HepG2 (cell line): Measurements from ENCODE around the gene NOL12. TPM values are rescaled to one million over a fixed set of nuclear protein-coding genes. Genes with fewer than 3 reads are reported as not detected.

Source experiments
- CCAR2 ChIP-seq: fragments of 200-400 bp; formaldehyde crosslinking; optimal IDR thresholded peaks from 2 replicates; pipeline ENCODE3; 2018; ENCODE audit warnings: low read depth, mild to moderate bottlenecking, low read length, moderate library complexity
- KAT8 ChIP-seq: IDR thresholded peaks from 2 replicates; pipeline ENCODE4 v1.6.1; 2016; ENCODE audit warnings: missing genetic modification reagents, missing compliant biosample characterization
- KLF15 ChIP-seq: sonication (generic); formaldehyde crosslinking; IDR thresholded peaks from 2 replicates; pipeline ENCODE4 v1.8.1; 2023; ENCODE audit warnings: borderline replicate concordance, mild to moderate bottlenecking, inconsistent platforms, missing genetic modification reagents, mixed read lengths
- ZBTB20 ChIP-seq: sonication (generic); formaldehyde crosslinking; IDR thresholded peaks from 2 replicates; pipeline ENCODE4 v1.8.1; 2023; ENCODE audit warnings: missing genetic modification reagents, low read depth, mild to moderate bottlenecking, borderline replicate concordance
- ZNF543 ChIP-seq: sonication (generic); formaldehyde crosslinking; IDR thresholded peaks from 2 replicates; pipeline ENCODE4 v1.4.0; 2020; ENCODE audit warnings: mild to moderate bottlenecking, missing genetic modification reagents
- ZNF572 ChIP-seq: sonication (generic); formaldehyde crosslinking; IDR thresholded peaks from 2 replicates; pipeline ENCODE4 v1.5.1; 2020; ENCODE audit warnings: mild to moderate bottlenecking, missing genetic modification reagents
- ZNF598 ChIP-seq: sonication (generic); formaldehyde crosslinking; IDR thresholded peaks from 2 replicates; pipeline ENCODE4 v1.5.1; 2020; ENCODE audit warnings: mild to moderate bottlenecking, missing genetic modification reagents, borderline replicate concordance
- ZNF629 ChIP-seq: sonication (generic); formaldehyde crosslinking; conservative IDR thresholded peaks from 2 replicates; pipeline ENCODE4 v1.5.0; 2020; ENCODE audit warnings: missing genetic modification reagents
- ZNF652 ChIP-seq: IDR thresholded peaks from 2 replicates; pipeline ENCODE4 v1.6.1; 2016; ENCODE audit warnings: low read depth, borderline replicate concordance
- ZSCAN22 ChIP-seq: sonication (generic); formaldehyde crosslinking; IDR thresholded peaks from 2 replicates; pipeline ENCODE4 v1.4.0; 2020; ENCODE audit warnings: mild to moderate bottlenecking, missing genetic modification reagents
- polyA plus RNA-seq, 8 experiments: library from polyadenylated mRNA; depleted of rRNA in 3 of 8; stranded (reverse) in 7 of 8; unstranded in 1 of 8; fragments of >200 nt; fragmentation: Illumina TruSeq in 4 of 8; extraction: Trizol in 4 of 8; gene quantifications; 2 replicates each; pipeline versions ENCODE4 v1.2.1 to v1.2.3, GENCODE V29; 2011 to 2016; ENCODE audit warnings: low read depth in 4 of 8, missing spikeins in 1 of 8, mixed read lengths in 1 of 8; ENCODE audit not compliant: insufficient read depth in 1 of 8
- total RNA-seq, 5 experiments: library from RNA; depleted of rRNA; stranded (reverse); fragments of >200 nt; fragmentation: Illumina TruSeq; extraction: Trizol; gene quantifications; 2 replicates each; pipeline ENCODE4 v1.2.3, GENCODE V29; 2016; ENCODE audit warnings: low read depth in 1 of 5
- TF ChIP-seq, protein P1 (sequence below): sonication (generic); formaldehyde crosslinking; IDR thresholded peaks from 2 replicates; pipeline ENCODE4 v1.4.0; 2020; ENCODE audit warnings: mild to moderate bottlenecking, missing genetic modification reagents
- TF ChIP-seq, protein P2 (sequence below): sonication (generic); formaldehyde crosslinking; IDR thresholded peaks from 2 replicates; pipeline ENCODE4 v1.5.1; 2020; ENCODE audit warnings: mild to moderate bottlenecking, missing genetic modification reagents, borderline replicate concordance
- TF ChIP-seq, protein P3 (sequence below): sonication (generic); formaldehyde crosslinking; IDR thresholded peaks from 2 replicates; pipeline ENCODE4 v1.5.1; 2020; ENCODE audit warnings: missing genetic modification reagents, mild to moderate bottlenecking, borderline replicate concordance
- TF ChIP-seq, protein P4 (sequence below): sonication (generic); formaldehyde crosslinking; IDR thresholded peaks from 2 replicates; pipeline ENCODE4 v1.5.1; 2020; ENCODE audit warnings: missing genetic modification reagents, mild to moderate bottlenecking, borderline replicate concordance

Gene NOL12
- total and polyA plus RNA-seq, 2 of the 13 experiments (the other 11 are each of a cell fraction or from before 2014, with no cell fraction given) = 14.3 to 31.4 TPM

DNA sequence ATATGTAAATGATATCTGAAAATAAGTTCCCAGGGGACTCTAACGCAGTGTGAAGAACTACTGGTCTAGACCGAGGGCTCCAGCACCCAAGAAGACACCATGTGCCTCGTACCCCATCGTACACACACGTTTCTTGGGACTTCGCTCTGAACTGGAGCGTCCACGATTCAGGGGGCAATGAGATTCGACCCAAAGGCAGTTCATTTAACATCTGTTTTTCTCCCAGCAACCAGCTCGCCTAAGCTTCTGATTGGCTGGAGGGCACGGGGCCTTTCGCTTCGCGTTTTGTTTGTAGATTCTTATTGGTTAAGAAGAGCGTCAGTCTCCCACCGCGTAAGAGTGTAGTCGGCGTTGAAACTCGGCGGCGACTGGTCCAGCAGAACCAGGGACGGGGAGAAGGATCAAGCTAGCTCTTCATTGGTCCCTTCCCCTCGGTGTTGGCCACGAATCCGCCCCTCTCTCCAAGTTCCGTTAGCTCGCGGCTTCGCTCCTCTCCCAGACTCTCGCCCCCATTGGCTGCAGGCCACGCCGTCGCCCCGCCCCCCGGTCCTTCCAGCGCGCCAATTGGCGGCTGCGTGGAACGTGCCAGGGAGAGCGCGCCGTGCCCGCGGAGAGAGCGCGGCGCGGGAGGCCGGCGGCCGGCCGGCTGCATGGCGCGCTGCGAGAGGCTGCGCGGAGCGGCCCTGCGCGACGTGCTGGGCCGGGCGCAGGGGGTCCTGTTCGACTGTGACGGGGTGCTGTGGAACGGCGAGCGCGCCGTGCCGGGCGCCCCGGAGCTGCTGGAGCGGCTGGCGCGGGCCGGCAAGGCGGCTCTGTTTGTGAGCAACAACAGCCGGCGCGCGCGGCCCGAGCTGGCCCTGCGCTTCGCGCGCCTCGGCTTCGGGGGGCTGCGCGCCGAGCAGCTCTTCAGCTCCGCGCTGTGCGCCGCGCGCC is 27.7 kb upstream of the NOL12 start, which contains the start of gene PDXP (continued):
- TF ChIP-seq, protein P1, sequence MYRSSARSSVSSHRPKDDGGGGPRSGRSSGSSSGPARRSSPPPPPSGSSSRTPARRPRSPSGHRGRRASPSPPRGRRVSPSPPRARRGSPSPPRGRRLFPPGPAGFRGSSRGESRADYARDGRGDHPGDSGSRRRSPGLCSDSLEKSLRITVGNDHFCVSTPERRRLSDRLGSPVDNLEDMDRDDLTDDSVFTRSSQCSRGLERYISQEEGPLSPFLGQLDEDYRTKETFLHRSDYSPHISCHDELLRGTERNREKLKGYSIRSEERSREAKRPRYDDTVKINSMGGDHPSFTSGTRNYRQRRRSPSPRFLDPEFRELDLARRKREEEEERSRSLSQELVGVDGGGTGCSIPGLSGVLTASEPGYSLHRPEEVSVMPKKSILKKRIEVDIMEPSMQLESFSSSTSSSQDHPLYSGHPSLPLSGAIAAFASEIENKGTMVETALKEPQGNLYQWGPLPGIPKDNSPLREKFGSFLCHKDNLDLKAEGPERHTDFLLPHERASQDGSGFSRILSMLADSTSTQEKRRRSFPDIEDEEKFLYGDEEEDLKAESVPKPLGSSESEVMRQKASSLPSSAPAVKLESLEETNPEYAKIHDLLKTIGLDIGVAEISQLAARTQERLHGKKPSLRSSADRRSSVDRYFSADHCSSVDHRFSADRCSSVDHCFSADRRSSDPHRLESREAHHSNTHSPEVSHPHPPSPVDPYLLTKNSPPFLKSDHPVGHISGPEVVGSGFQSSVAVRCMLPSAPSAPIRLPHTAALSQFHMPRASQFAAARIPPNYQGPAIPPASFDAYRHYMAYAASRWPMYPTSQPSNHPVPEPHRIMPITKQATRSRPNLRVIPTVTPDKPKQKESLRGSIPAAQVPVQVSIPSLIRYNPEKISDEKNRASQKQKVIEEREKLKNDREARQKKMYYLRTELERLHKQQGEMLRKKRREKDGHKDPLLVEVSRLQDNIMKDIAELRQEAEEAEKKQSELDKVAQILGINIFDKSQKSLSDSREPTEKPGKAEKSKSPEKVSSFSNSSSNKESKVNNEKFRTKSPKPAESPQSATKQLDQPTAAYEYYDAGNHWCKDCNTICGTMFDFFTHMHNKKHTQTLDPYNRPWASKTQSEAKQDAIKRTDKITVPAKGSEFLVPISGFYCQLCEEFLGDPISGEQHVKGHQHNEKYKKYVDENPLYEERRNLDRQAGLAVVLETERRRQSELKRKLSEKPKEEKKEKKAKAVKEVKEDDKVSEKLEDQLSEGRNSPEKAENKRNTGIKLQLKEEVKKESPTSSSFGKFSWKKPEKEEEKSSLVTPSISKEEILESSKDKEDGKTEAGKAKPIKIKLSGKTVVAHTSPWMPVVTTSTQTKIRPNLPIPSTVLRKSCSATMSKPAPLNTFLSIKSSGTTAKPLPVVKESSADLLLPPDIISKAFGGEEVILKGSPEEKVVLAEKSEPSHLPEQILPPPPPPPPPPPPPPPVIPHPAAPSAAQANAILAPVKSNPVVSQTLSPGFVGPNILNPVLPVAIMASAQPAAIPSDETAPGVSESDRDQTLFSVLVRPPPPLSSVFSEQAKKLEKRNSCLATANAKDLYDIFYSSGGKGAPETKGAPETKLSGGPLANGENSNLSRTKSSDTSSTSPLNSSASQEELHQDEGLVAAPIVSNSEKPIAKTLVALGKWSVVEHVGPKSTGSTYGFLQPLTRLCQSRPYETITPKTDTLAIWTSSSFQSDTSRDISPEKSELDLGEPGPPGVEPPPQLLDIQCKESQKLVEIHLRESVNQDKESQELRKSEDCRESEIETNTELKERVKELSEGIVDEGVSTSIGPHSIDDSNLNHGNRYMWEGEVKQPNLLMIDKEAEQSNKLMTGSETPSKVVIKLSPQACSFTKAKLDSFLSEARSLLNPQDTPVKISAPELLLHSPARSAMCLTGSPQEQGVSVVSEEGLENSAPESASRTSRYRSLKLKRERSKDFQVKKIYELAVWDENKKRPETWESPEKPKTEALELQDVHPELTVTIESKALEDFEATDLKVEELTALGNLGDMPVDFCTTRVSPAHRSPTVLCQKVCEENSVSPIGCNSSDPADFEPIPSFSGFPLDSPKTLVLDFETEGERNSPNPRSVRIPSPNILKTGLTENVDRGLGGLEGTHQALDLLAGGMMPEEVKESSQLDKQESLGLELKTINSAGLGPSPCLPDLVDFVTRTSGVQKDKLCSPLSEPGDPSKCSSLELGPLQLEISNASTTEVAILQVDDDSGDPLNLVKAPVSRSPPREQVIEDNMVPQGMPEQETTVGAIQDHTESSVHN (CRISPR knock-in tag) = no peak
- TF ChIP-seq, protein P2, sequence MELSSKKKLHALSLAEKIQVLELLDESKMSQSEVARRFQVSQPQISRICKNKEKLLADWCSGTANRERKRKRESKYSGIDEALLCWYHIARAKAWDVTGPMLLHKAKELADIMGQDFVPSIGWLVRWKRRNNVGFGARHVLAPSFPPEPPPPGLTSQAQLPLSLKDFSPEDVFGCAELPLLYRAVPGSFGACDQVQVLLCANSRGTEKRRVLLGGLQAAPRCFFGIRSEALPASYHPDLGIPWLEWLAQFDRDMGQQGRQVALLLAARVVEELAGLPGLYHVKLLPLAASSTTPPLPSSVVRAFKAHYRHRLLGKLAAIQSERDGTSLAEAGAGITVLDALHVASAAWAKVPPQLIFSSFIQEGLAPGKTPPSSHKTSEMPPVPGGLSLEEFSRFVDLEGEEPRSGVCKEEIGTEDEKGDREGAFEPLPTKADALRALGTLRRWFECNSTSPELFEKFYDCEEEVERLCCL = no peak
- TF ChIP-seq KLF15 = no peak
- TF ChIP-seq, protein P3, sequence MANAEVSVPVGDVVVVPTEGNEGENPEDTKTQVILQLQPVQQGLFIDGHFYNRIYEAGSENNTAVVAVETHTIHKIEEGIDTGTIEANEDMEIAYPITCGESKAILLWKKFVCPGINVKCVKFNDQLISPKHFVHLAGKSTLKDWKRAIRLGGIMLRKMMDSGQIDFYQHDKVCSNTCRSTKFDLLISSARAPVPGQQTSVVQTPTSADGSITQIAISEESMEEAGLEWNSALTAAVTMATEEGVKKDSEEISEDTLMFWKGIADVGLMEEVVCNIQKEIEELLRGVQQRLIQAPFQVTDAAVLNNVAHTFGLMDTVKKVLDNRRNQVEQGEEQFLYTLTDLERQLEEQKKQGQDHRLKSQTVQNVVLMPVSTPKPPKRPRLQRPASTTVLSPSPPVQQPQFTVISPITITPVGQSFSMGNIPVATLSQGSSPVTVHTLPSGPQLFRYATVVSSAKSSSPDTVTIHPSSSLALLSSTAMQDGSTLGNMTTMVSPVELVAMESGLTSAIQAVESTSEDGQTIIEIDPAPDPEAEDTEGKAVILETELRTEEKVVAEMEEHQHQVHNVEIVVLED (CRISPR knock-in tag) = peak; percentile 77; the same call in 1 of the 2 replicates
- no peak for TF ChIP-seq CCAR2
- TF ChIP-seq KAT8 (CRISPR knock-in tag) = 0 out of 2 replicates have a peak, but pooled peaks have one; percentile 33
- no peak for TF ChIP-seq ZNF598 (CRISPR knock-in tag)
- TF ChIP-seq, protein P4, sequence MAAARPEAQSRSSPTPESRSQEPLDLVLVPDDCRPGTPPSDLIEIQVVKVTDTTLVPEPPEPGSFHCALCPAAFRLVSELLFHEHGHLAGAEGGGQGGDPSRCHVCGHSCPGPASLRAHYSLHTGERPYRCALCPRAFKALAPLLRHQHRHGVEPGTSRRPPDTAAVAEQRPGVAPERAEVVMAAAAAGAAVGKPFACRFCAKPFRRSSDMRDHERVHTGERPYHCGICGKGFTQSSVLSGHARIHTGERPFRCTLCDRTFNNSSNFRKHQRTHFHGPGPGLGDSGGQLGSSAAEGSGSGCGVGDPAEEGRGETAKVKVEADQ (CRISPR knock-in tag) = no peak
- no peak for TF ChIP-seq ZNF543 (CRISPR knock-in tag)
- TF ChIP-seq ZNF572 (CRISPR knock-in tag) = no peak
- no peak for TF ChIP-seq ZNF629
- no peak for TF ChIP-seq ZSCAN22 (CRISPR knock-in tag)
- no peak for TF ChIP-seq ZBTB20 (CRISPR knock-in tag)
- TF ChIP-seq ZNF652 (CRISPR knock-in tag) = no peak
